GM12878 (cell line): ENCODE results near the gene BTG2. TPM values are rescaled to one million over a fixed set of nuclear protein-coding genes. Genes with fewer than 3 reads are reported as not detected.

Experiments
- ATAC-seq: fragments of 200-7000 bp; cut with Tn5 transposase; 3 replicates; pipeline ENCODE4 v1.9.1; 2020; ENCODE audit warnings: mild to moderate bottlenecking, moderate library complexity
- BruUV-seq: library from RNA; stranded (reverse); fragments of 400-500 nt; replicated peaks from 2 replicates; lab custom pipeline; 2021; lab: Mats Ljungman, UMichigan
- CTCF ChIA-PET: fragments of 300-600 bp; sonication (Branson Sonifier 250); formaldehyde crosslinking; extraction: SDS; loops from one replicate; lab custom pipeline; 2021; ENCODE audit warnings: inconsistent platforms; lab: Yijun Ruan, JAX
- POLR2A ChIA-PET: fragments of 350-600 bp; formaldehyde crosslinking; extraction: SDS; loops from one replicate; lab custom pipeline; 2021; ENCODE audit warnings: inconsistent platforms; lab: Charles Lee
- RAD21 ChIA-PET: fragments of 300-600 bp; sonication (Branson Sonifier 250); formaldehyde crosslinking; loops from one replicate; lab custom pipeline; 2023; ENCODE audit warnings: antibody characterized with exemption; ENCODE audit not compliant: unreplicated experiment; lab: Charles Lee
- SMC1A ChIA-PET: fragments of 300-600 bp; sonication (Branson Sonifier 250); formaldehyde crosslinking; loops from one replicate; lab custom pipeline; 2023; ENCODE audit not compliant: unreplicated experiment, uncharacterized antibody; lab: Charles Lee
- DNase-seq: peaks from one replicate; pipeline ENCODE4 v3.0.0-alpha.2; 2011; ENCODE audit warnings: low read depth, low spot score
- FAIRE-seq: peaks from 3 replicates; lab custom pipeline; 2011; peaks lifted over from hg19 to GRCh38; lab: Jason Lieb, UNC
- H2AFZ ChIP-seq: 2 replicates; pipeline ENCODE4 v1.6.0; 2011; ENCODE audit warnings: low read depth, low read length, control low read depth; ENCODE audit not compliant: control insufficient read depth
- H3K27ac ChIP-seq: 2 replicates; pipeline ENCODE4 v1.5.1; 2011; ENCODE audit warnings: control low read depth; ENCODE audit not compliant: control insufficient read depth, insufficient read depth
- H3K27me3 ChIP-seq, 2 experiments: replicated peaks in 1 of 2; 2 replicates each; pipeline versions ENCODE4 v1.6.0 to v1.6.1; 2011; ENCODE audit warnings: low read length in 1 of 2; ENCODE audit not compliant: control insufficient read depth in 2 of 2, insufficient read depth in 2 of 2
- H3K36me3 ChIP-seq, 2 experiments: 2 replicates each; pipeline ENCODE4 v1.5.1; 2011; ENCODE audit warnings: low read length in 1 of 2; ENCODE audit not compliant: control insufficient read depth in 2 of 2, insufficient read depth in 2 of 2
- H3K4me1 ChIP-seq: 2 replicates; pipeline ENCODE4 v1.6.1; 2011; ENCODE audit warnings: mild to moderate bottlenecking, low read length, moderate library complexity, mixed read lengths; ENCODE audit not compliant: control insufficient read depth, insufficient read depth
- H3K4me2 ChIP-seq: 2 replicates; pipeline ENCODE4 v1.6.0; 2011; ENCODE audit warnings: control low read depth; ENCODE audit not compliant: control insufficient read depth, insufficient read depth
- H3K4me3 ChIP-seq: fragments of 200-600 bp; sonication (generic); 2 replicates; pipeline ENCODE4 v1.5.1; 2016
- H3K79me2 ChIP-seq: 2 replicates; pipeline ENCODE4 v1.6.0; 2011; ENCODE audit warnings: low read length; ENCODE audit not compliant: control insufficient read depth, insufficient read depth
- H3K9ac ChIP-seq: 2 replicates; pipeline ENCODE4 v1.8.0; 2011; ENCODE audit warnings: low read length, control low read depth, mixed read lengths; ENCODE audit not compliant: control insufficient read depth, insufficient read depth
- H3K9me3 ChIP-seq: replicated peaks from 3 replicates; pipeline ENCODE4 v1.5.1; 2011; ENCODE audit warnings: mild to moderate bottlenecking, low read length; ENCODE audit not compliant: control insufficient read depth, insufficient read depth
- H4K20me1 ChIP-seq: 2 replicates; pipeline ENCODE4 v1.6.0; 2011; ENCODE audit not compliant: control insufficient read depth, insufficient read depth
- NR2C1 ChIP-seq: fragments of 450-650 bp; IDR thresholded peaks from 2 replicates; pipeline ENCODE4 v1.6.1; 2017; ENCODE audit warnings: antibody characterized with exemption, mild to moderate bottlenecking, moderate library complexity
- SMC3 ChIP-seq: IDR thresholded peaks from 2 replicates; pipeline ENCODE4 v1.6.1; 2011; ENCODE audit warnings: low read length, improper control_type of control experiment, borderline replicate concordance
- SUZ12 ChIP-seq: fragments of 200-600 bp; sonication (generic); IDR thresholded peaks from one replicate; pipeline ENCODE4 v1.6.1; 2018; ENCODE audit warnings: antibody characterized with exemption, mild to moderate bottlenecking; ENCODE audit not compliant: unreplicated experiment
- WGBS: methylation state at CpG from one replicate; pipeline ENCODE4 v1.1.6; 2016; ENCODE audit warnings: low lambda C conversion rate; ENCODE audit not compliant: insufficient replicate concordance, insufficient coverage; ENCODE audit errors: missing lambda C conversion rate; 5-methylcytosine and 5-hydroxymethylcytosine counted together
- in situ Hi-C: fragments of 300-500 bp; cut with MboI; formaldehyde crosslinking; loops from 9 replicates; pipeline ENCODE4 v1.14.3; 2018; ENCODE audit warnings: mixed read lengths
- intact Hi-C: fragments of 100-400 bp; cut with micrococcal nuclease; formaldehyde crosslinking; loops from one replicate; pipeline ENCODE4 v1.14.2; 2022; ENCODE audit not compliant: unreplicated experiment
- polyA plus RNA-seq, 11 experiments: library from polyadenylated mRNA; depleted of rRNA in 4 of 11; unstranded in 6 of 11; stranded (reverse) in 5 of 11; fragments of >200 nt; fragmentation: Nextera tagmentation in 4 of 11; fragmentation: Illumina TruSeq in 1 of 11; extraction: Ambion mirVana in 4 of 11; extraction: Trizol in 1 of 11; gene quantifications; 1 replicate in 1 of 11; 2 replicates in 10 of 11; pipeline versions ENCODE4 v1.2.1 to v1.2.3, GENCODE V29; 2011 to 2016; ENCODE audit warnings: inconsistent platforms in 2 of 11, missing spikeins in 2 of 11, low read depth in 1 of 11
- total RNA-seq, 4 experiments: library from RNA; depleted of rRNA in 3 of 4; stranded (reverse); fragments of >200 nt in 3 of 4; fragmentation: Illumina TruSeq in 1 of 4; extraction: Trizol in 1 of 4; gene quantifications; 2 replicates each; pipeline versions ENCODE4 v1.2.1 to v1.2.3, GENCODE V29; 2013 to 2021

BTG2 gene
- total and polyA plus RNA-seq, 10 of the 15 experiments (the other 5 are each of a cell fraction or from before 2014, with no cell fraction given), result 23.3 to 160 (median 98.1) TPM

DNA sequence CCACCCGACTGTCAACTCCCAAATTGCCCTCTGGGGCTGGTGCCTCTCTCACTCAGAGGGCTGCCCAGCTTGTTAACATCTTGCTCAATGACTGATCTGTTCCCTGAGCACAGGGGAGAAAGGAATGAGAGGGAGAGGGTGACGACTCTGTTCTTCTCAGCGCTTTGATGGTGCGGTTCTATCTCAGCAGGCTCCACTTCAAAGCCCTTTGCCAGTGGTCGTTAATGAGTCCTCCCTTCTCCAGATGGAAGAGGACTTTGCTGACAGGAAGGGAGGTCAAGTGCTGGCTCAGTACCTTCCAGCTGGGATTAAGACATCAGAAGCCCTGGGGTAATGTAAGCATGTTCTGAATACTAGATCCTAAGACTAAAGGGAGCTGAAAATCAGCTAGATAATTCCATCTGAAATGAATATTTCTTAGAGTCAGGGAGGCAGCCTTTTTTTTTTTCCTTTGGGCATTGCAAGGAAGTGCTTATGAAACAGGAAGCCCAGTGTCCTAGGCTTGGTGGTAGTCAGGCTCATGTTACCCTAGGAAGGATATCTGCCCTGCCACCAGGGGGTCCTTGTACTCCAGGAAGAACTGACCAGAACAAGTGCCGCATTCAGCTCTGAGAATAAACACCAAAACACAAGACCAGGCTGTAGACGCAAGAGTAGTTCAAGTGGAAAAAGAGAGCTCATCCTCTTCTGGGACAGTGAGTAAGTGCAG, 40.9 kb downstream of the BTG2 start:
- RAD21 ChIA-PET, result interaction anchor here (1.1 to 15.9 kb wide), 6 partner anchors 13 to 139 kb away, joined by 3 to 501 read pairs (median 72); no protein-coding TSS in a partner anchor
- SMC1A ChIA-PET, result interaction anchor here (0.6 to 15.1 kb wide), 14 partner anchors 10 to 275 kb away, joined by 3 to 295 read pairs (median 4); partner anchors contain the start of gene OPTC
- ATAC-seq (no peak), DNase-seq (no peak), FAIRE-seq (no peak)
- Histone ChIP-seq H3K9me3 (no peaks in the 10 kb centered on the region), H3K9ac (no peak overlapping the region), H3K79me2 (no peaks in the 10 kb centered on the region), H3K27me3 (0 out of 4 replicates have a peak, but pooled peaks cover 0 to 2% of the 10 kb centered on the region in 2 experiments), H3K36me3 (no peaks in the 10 kb centered on the region), H3K4me1 (no peaks in the 10 kb centered on the region), H3K27ac (no peak overlapping the region), H4K20me1 (no peaks in the 10 kb centered on the region), H3K4me2 (no peak overlapping the region), H2AFZ (no peak overlapping the region), H3K4me3 (no peak overlapping the region)
- in situ Hi-C loops, result no loop called here
- 43% methylated on average over 7 of the region's 7 CpGs for WGBS
- CTCF ChIA-PET, result interaction anchor here (0.6 to 20.4 kb wide), 17 partner anchors 8 to 356 kb away, joined by 3 to 854 read pairs (median 5); partner anchors contain the start of gene FMOD
- TF ChIP-seq NR2C1, result no peak
- TF ChIP-seq SMC3, result 0 out of 2 replicates have a peak, but pooled peaks have one; percentile 10
- BruUV-seq, result no TSS peak
- intact Hi-C loops, result no loop called here
- POLR2A ChIA-PET, result interaction anchor here (0.7 kb wide), 1 partner anchor 72 kb away, joined by 3 read pairs; no protein-coding TSS in a partner anchor

DNA sequence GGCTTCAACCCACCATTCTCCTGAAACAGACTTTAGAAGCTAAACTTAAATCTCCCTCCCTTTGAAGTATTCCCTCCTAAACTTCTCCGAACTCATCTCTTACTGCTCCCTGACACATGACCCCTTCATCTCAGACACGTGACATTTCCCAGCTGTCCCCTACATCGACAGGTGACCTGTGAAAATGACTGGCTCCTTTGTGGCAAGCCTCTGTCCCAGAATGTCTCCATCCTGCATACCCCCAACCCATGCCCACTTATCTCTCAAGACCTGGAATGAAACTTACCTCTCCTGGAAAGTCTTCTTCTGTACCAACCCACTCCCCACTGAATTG, 41.4 kb downstream of the BTG2 start:
- Histone ChIP-seq H3K4me3 (no peak overlapping the region), H4K20me1 (no peaks in the 10 kb centered on the region), H3K27me3 (0 out of 4 replicates have a peak, but pooled peaks cover 0 to 2% of the 10 kb centered on the region in 2 experiments), H3K4me1 (no peaks in the 10 kb centered on the region), H3K9ac (no peak overlapping the region), H2AFZ (no peak overlapping the region), H3K27ac (no peak overlapping the region), H3K79me2 (no peaks in the 10 kb centered on the region), H3K4me2 (no peak overlapping the region), H3K9me3 (no peaks in the 10 kb centered on the region), H3K36me3 (no peaks in the 10 kb centered on the region)
- intact Hi-C loops (no loop called here), in situ Hi-C loops (no loop called here)
- ChIA-PET RAD21 (interaction anchor here (1.1 to 15.9 kb wide), 5 partner anchors 12 to 139 kb away, joined by 3 to 501 read pairs (median 141); no protein-coding TSS in a partner anchor), SMC1A (interaction anchor here (0.6 to 15.1 kb wide), 15 partner anchors 9 to 274 kb away, joined by 3 to 295 read pairs (median 4); partner anchors contain the start of genes OPTC and PRELP), CTCF (interaction anchor here (0.6 to 20.4 kb wide), 15 partner anchors 9 to 355 kb away, joined by 3 to 854 read pairs (median 6); partner anchors contain the start of gene FMOD), POLR2A (interaction anchor here (0.7 kb wide), 1 partner anchor 72 kb away, joined by 3 read pairs; no protein-coding TSS in a partner anchor)
- no TSS peak for BruUV-seq
- WGBS, result 57% methylated on average over 3 of the region's 3 CpGs
- no peak for TF ChIP-seq SUZ12
- no peak for DNase-seq
- no peak for FAIRE-seq
- no peak for ATAC-seq
